ENCODE results near the gene GREB1L. TPM values are rescaled to one million over a fixed set of nuclear protein-coding genes. Genes with fewer than 3 reads are reported as not detected.
"Not testable (repeated sequence)": the region's sequence is repeated elsewhere in the genome, so short reads cannot be mapped to it uniquely, and the experiment has no call there.

Gene GREB1L
- polyA plus RNA-seq, 1 of the 3 experiments (the other 2 are of a cell fraction): under 0.01 TPM

DNA sequence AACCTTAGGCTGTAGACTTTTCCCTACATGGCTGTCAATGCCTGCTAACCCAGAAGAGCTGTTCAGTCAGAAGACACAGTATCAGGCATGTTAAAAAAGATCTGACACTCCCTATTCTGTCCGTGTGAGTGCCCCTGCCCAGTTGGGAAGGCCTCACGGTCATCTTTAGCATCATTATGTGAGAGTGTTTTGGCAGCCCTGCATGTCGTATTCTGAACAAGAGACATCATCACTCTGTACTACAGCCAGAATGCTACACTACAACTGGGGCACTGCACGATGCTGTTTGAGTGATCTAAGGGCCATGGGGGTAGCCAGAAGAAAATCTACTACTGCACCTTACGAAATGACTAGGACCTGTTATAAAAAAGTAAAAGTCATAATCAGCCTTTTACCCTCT, 67.2 kb downstream of the GREB1L start:
- H3K79me2 ChIP-seq (ENCODE audit: insufficient read depth): no peaks in the 10 kb centered on the region
- H3F3A ChIP-seq (replicated peaks; ENCODE audit: insufficient read depth): no peaks in the 10 kb centered on the region

DNA sequence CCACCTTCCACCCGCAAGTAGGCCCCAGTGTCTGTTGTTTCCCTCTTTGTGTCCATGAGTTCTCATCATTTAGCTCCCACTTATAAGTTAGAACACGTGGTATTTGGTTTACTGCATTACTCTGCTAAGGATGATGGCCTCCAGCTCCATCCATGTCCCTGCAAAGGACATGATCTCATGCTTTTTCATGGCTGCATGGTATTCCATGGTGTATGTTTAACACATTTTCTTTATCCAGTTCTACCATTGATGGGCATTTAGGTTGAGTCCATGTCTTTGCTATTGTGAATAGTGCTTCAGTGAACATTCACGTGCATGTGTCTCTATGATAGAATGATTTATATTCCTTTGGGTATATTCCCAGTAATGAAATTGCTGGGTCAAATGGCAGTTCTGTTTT, 69.9 kb downstream of the GREB1L start:
- H3K4me1 ChIP-seq (ENCODE audit: control insufficient read depth in 1 of 2, insufficient read depth in 2 of 2, low read depth in 1 of 2, low read length in 1 of 2); H3K27ac ChIP-seq (ENCODE audit: low read depth in 2 of 2, low read length in 1 of 2); H3K9ac ChIP-seq; H3K79me2 ChIP-seq (ENCODE audit: insufficient read depth); POLR2A ChIA-PET; CTCF ChIA-PET; H3K27me3 ChIP-seq (ENCODE audit: insufficient read depth); H3K4me3 ChIP-seq (ENCODE audit: low read depth in 2 of 2, low read length in 1 of 2); H3K4me2 ChIP-seq; H3K9me3 ChIP-seq; H3K9me2 ChIP-seq; H2AFZ ChIP-seq (ENCODE audit: low read depth); DNase-seq; H3F3A ChIP-seq (replicated peaks; ENCODE audit: insufficient read depth); H4K20me1 ChIP-seq (ENCODE audit: insufficient read depth); H3K36me3 ChIP-seq (replicated peaks in 1 of 2; ENCODE audit: control insufficient read depth in 1 of 2, insufficient read depth in 2 of 2, low read length in 1 of 2): not testable (repeated sequence)
- 28% methylated on average over 3 of the region's 3 CpGs for WGBS (ENCODE audit: low lambda C conversion rate)

More for the DNA sequence above, 67.2 kb downstream of the GREB1L start:
- DNase-seq: no peak
- H2AFZ ChIP-seq (ENCODE audit: low read depth): no peak overlapping the region
- 0% methylated on average over 4 of the region's 5 CpGs for WGBS (ENCODE audit: low lambda C conversion rate)
- no peaks in the 10 kb centered on the region for H3K9me3 ChIP-seq
- H3K27ac ChIP-seq (ENCODE audit: low read depth in 2 of 2, low read length in 1 of 2): no peak overlapping the region
- H3K9ac ChIP-seq: no peak overlapping the region
- H4K20me1 ChIP-seq (ENCODE audit: insufficient read depth): no peaks in the 10 kb centered on the region
- no peak overlapping the region for H3K4me2 ChIP-seq
- TF ChIP-seq FOXM1 (IDR thresholded peaks at IDR 0.05; ENCODE audit: low read depth): no peak
- no peak for TF ChIP-seq RFX5 (IDR thresholded peaks at IDR 0.05; ENCODE audit: low read length)
- TF ChIP-seq TCF12 (IDR thresholded peaks at IDR 0.05): no peak
- no peak for TF ChIP-seq RCOR1 (IDR thresholded peaks at IDR 0.05; ENCODE audit: low read length)
- TF ChIP-seq, protein P1, sequence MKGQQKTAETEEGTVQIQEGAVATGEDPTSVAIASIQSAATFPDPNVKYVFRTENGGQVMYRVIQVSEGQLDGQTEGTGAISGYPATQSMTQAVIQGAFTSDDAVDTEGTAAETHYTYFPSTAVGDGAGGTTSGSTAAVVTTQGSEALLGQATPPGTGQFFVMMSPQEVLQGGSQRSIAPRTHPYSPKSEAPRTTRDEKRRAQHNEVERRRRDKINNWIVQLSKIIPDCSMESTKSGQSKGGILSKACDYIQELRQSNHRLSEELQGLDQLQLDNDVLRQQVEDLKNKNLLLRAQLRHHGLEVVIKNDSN (IDR thresholded peaks at IDR 0.05; ENCODE audit: borderline replicate concordance, low read depth): no peak
- no peak for TF ChIP-seq NRF1 (IDR thresholded peaks at IDR 0.05; ENCODE audit: low read depth, low read length)
- TF ChIP-seq, protein P2, sequence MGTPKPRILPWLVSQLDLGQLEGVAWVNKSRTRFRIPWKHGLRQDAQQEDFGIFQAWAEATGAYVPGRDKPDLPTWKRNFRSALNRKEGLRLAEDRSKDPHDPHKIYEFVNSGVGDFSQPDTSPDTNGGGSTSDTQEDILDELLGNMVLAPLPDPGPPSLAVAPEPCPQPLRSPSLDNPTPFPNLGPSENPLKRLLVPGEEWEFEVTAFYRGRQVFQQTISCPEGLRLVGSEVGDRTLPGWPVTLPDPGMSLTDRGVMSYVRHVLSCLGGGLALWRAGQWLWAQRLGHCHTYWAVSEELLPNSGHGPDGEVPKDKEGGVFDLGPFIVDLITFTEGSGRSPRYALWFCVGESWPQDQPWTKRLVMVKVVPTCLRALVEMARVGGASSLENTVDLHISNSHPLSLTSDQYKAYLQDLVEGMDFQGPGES (IDR thresholded peaks at IDR 0.05; ENCODE audit: low read depth, low read length): no peak
- no peak for TF ChIP-seq EZH2phosphoT487 (IDR thresholded peaks at IDR 0.05; ENCODE audit: borderline replicate concordance, low read depth)
- TF ChIP-seq, protein P3, sequence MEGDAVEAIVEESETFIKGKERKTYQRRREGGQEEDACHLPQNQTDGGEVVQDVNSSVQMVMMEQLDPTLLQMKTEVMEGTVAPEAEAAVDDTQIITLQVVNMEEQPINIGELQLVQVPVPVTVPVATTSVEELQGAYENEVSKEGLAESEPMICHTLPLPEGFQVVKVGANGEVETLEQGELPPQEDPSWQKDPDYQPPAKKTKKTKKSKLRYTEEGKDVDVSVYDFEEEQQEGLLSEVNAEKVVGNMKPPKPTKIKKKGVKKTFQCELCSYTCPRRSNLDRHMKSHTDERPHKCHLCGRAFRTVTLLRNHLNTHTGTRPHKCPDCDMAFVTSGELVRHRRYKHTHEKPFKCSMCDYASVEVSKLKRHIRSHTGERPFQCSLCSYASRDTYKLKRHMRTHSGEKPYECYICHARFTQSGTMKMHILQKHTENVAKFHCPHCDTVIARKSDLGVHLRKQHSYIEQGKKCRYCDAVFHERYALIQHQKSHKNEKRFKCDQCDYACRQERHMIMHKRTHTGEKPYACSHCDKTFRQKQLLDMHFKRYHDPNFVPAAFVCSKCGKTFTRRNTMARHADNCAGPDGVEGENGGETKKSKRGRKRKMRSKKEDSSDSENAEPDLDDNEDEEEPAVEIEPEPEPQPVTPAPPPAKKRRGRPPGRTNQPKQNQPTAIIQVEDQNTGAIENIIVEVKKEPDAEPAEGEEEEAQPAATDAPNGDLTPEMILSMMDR (IDR thresholded peaks at IDR 0.05): no peak
- no peak for TF ChIP-seq TEAD4 (IDR thresholded peaks at IDR 0.05; ENCODE audit: borderline replicate concordance, insufficient read depth)
- TF ChIP-seq, protein P4, sequence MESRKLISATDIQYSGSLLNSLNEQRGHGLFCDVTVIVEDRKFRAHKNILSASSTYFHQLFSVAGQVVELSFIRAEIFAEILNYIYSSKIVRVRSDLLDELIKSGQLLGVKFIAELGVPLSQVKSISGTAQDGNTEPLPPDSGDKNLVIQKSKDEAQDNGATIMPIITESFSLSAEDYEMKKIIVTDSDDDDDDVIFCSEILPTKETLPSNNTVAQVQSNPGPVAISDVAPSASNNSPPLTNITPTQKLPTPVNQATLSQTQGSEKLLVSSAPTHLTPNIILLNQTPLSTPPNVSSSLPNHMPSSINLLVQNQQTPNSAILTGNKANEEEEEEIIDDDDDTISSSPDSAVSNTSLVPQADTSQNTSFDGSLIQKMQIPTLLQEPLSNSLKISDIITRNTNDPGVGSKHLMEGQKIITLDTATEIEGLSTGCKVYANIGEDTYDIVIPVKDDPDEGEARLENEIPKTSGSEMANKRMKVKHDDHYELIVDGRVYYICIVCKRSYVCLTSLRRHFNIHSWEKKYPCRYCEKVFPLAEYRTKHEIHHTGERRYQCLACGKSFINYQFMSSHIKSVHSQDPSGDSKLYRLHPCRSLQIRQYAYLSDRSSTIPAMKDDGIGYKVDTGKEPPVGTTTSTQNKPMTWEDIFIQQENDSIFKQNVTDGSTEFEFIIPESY (IDR thresholded peaks at IDR 0.05; ENCODE audit: borderline replicate concordance, low read depth): no peak
- no peak for TF ChIP-seq CHD2 (IDR thresholded peaks at IDR 0.05; ENCODE audit: low read length, partially characterized antibody)
- no peak for TF ChIP-seq YY1 (IDR thresholded peaks at IDR 0.05; ENCODE audit: low read depth)
- no peak for TF ChIP-seq FOSL2 (IDR thresholded peaks at IDR 0.05; ENCODE audit: borderline replicate concordance, low read depth)
- no peaks in the 10 kb centered on the region for H3K9me2 ChIP-seq
- H3K4me3 ChIP-seq (ENCODE audit: low read depth in 2 of 2, low read length in 1 of 2): no peak overlapping the region
- CTCF ChIA-PET: no interaction called here
- H3K36me3 ChIP-seq (replicated peaks in 1 of 2; ENCODE audit: control insufficient read depth in 1 of 2, insufficient read depth in 2 of 2, low read length in 1 of 2): no peaks in the 10 kb centered on the region
- POLR2A ChIA-PET: no interaction called here
- H3K27me3 ChIP-seq (ENCODE audit: insufficient read depth): no peaks in the 10 kb centered on the region
- H3K4me1 ChIP-seq (ENCODE audit: control insufficient read depth in 1 of 2, insufficient read depth in 2 of 2, low read depth in 1 of 2, low read length in 1 of 2): no peaks in the 10 kb centered on the region

Data from SK-N-SH (cell line).